B cell (primary cell): ENCODE data around the gene OR10G8. TPM values are rescaled to one million over a fixed set of nuclear protein-coding genes. Genes with fewer than 3 reads are reported as not detected.

Experiments used
- ATAC-seq: fragments of 200-7000 bp; cut with Tn5 transposase; one replicate; pipeline ENCODE4 v1.10.0; 2021; ENCODE audit warnings: low read depth, mild to moderate bottlenecking, moderate number of reproducible peaks, moderate library complexity
- CTCF ChIA-PET: fragments of 350-600 bp; sonication (Branson Sonifier 250); formaldehyde crosslinking; loops from one replicate; lab custom pipeline; 2021; ENCODE audit warnings: antibody characterized with exemption, inconsistent platforms; lab: Charles Lee
- POLR2A ChIA-PET: fragments of 350-600 bp; sonication (Branson Sonifier 250); formaldehyde crosslinking; loops from one replicate; lab custom pipeline; 2021; ENCODE audit warnings: antibody characterized with exemption; lab: Charles Lee
- DNase-seq: peaks from one replicate; pipeline ENCODE4 v3.0.0; 2013
- H2AFZ ChIP-seq: 2 replicates; pipeline ENCODE4 v1.6.1; 2012; ENCODE audit warnings: mild to moderate bottlenecking, low read depth, low read length; ENCODE audit not compliant: insufficient read depth, poor library complexity, severe bottlenecking
- H3K27ac ChIP-seq, 2 donors: 1 replicate in 1 of 2; 2 replicates in 1 of 2; pipeline ENCODE4 v1.5.1; 2012 to 2013; ENCODE audit warnings: low read length in 2 of 2, mild to moderate bottlenecking in 2 of 2, moderate library complexity in 1 of 2
- H3K27me3 ChIP-seq, 4 experiments: fragments of 200-600 bp in 1 of 4; sonication (generic) in 1 of 4; replicated peaks in 1 of 4; 1 replicate in 2 of 4; 2 replicates in 2 of 4; pipeline versions ENCODE4 v1.6.1 to v1.7.0; 2013 to 2016; ENCODE audit warnings: low read length in 3 of 4, mild to moderate bottlenecking in 2 of 4, mixed read lengths in 1 of 4, moderate library complexity in 1 of 4; ENCODE audit not compliant: insufficient read depth in 4 of 4, control insufficient read depth in 3 of 4; ENCODE audit errors: control extremely low read depth in 1 of 4
- H3K36me3 ChIP-seq, 2 experiments: replicated peaks in 1 of 2; 1 replicate in 1 of 2; 2 replicates in 1 of 2; pipeline versions ENCODE4 v1.6.1 to v1.7.1; 2013; ENCODE audit warnings: low read length in 1 of 2; ENCODE audit not compliant: insufficient read depth in 2 of 2, control insufficient read depth in 1 of 2; ENCODE audit errors: control extremely low read depth in 1 of 2, extremely low read depth in 1 of 2
- H3K4me1 ChIP-seq, 2 donors: fragments of 200-600 bp in 1 of 2; sonication (generic) in 1 of 2; 1 replicate in 1 of 2; 2 replicates in 1 of 2; pipeline versions ENCODE4 v1.5.1 to v1.6.1; 2013 to 2017; ENCODE audit warnings: low read length in 2 of 2; ENCODE audit not compliant: control insufficient read depth in 2 of 2, insufficient read depth in 2 of 2
- H3K4me2 ChIP-seq: replicated peaks from 2 replicates; pipeline ENCODE3; 2012; ENCODE audit warnings: mild to moderate bottlenecking, low read depth, low read length; ENCODE audit not compliant: poor library complexity, severe bottlenecking
- H3K4me3 ChIP-seq, 5 experiments: fragments of 200-600 bp in 1 of 5; sonication (generic) in 1 of 5; 1 replicate in 3 of 5; 2 replicates in 2 of 5; pipeline versions ENCODE4 v1.5.1 to v1.7.0; 2011 to 2016; ENCODE audit warnings: low read length in 4 of 5, mild to moderate bottlenecking in 4 of 5, low read depth in 2 of 5, control low read depth in 1 of 5, moderate library complexity in 1 of 5; ENCODE audit not compliant: insufficient read depth in 1 of 5; ENCODE audit errors: control extremely low read depth in 1 of 5, extremely low read depth in 1 of 5
- H3K79me2 ChIP-seq: fragments of 200-600 bp; sonication (generic); one replicate; pipeline ENCODE4 v1.6.0; 2016; ENCODE audit warnings: low read length; ENCODE audit not compliant: control insufficient read depth, insufficient read depth
- H3K9ac ChIP-seq: fragments of 200-600 bp; sonication (generic); 2 replicates; pipeline ENCODE4 v1.6.1; 2017; ENCODE audit warnings: mild to moderate bottlenecking, low read length, moderate library complexity
- H3K9me3 ChIP-seq, 3 donors: one replicate each; pipeline versions ENCODE4 v1.6.1 to v1.7.1; 2013; ENCODE audit warnings: low read length in 2 of 3; ENCODE audit not compliant: control insufficient read depth in 2 of 3, insufficient read depth in 1 of 3; ENCODE audit errors: control extremely low read depth in 1 of 3
- H4K20me1 ChIP-seq: 2 replicates; pipeline ENCODE4 v1.6.0; 2012; ENCODE audit warnings: mild to moderate bottlenecking, low read length; ENCODE audit not compliant: insufficient read depth, control insufficient read depth, poor library complexity, severe bottlenecking
- H3K27ac Mint-ChIP-seq: one replicate; pipeline ENCODE4 v1.8.0; 2021; ENCODE audit warnings: mixed read lengths
- H3K27me3 Mint-ChIP-seq: one replicate; pipeline ENCODE4 v1.8.0; 2021; ENCODE audit warnings: mixed read lengths
- H3K4me1 Mint-ChIP-seq: one replicate; pipeline ENCODE4 v1.8.0; 2021; ENCODE audit warnings: mixed read lengths
- H3K4me3 Mint-ChIP-seq: one replicate; pipeline ENCODE4 v1.8.0; 2021; ENCODE audit warnings: mixed read lengths
- H3K9me3 Mint-ChIP-seq: one replicate; pipeline ENCODE4 v1.8.0; 2022; ENCODE audit warnings: mixed read lengths; ENCODE audit not compliant: insufficient read depth
- CTCF ChIP-seq: fragments of 200-600 bp; IDR thresholded peaks from one replicate; pipeline ENCODE4 v1.8.0; 2022; ENCODE audit warnings: antibody characterized with exemption, mild to moderate bottlenecking
- EZH2 ChIP-seq: IDR thresholded peaks from 2 replicates; pipeline ENCODE4 v1.6.1; 2012; ENCODE audit warnings: borderline replicate concordance, low read depth, mild to moderate bottlenecking, moderate library complexity, low read length; ENCODE audit not compliant: insufficient read depth, poor library complexity, severe bottlenecking
- WGBS: methylation state at CpG from one replicate; pipeline ENCODE4 v1.1.5; 2013; ENCODE audit warnings: missing lambda C conversion rate; ENCODE audit not compliant: insufficient coverage; 5-methylcytosine and 5-hydroxymethylcytosine counted together
- intact Hi-C: fragments of 100-400 bp; cut with micrococcal nuclease; formaldehyde crosslinking; loops from one replicate; pipeline ENCODE4 v1.10.0; 2022
- polyA plus RNA-seq: library from polyadenylated mRNA; depleted of rRNA; stranded (reverse); fragments of >200 nt; gene quantifications from 2 replicates; pipeline ENCODE4 v1.2.3, GENCODE V29; 2012
- total RNA-seq, 2 donors: library from RNA; stranded (reverse); fragments of 120-200 nt in 1 of 2; gene quantifications; 1 replicate in 1 of 2; 2 replicates in 1 of 2; pipeline versions ENCODE4 v1.2.3 to v1.2.4, GENCODE V29; 2013 to 2022

Gene OR10G8
- total and polyA plus RNA-seq, 2 donors (not counting 1 experiment from before 2014, with no cell fraction given) = not detected

- no peak overlapping the region for H3K27ac ChIP-seq
- CTCF ChIA-PET = no interaction called here
- ATAC-seq (no peak), DNase-seq (no peak)
- Mint-ChIP-seq H3K9me3 (no peaks in the 10 kb centered on the region), H3K27ac (no peak overlapping the region), H3K4me3 (no peak overlapping the region), H3K27me3 (peaks cover 3% of the 10 kb centered on the region), H3K4me1 (no peaks in the 10 kb centered on the region)
- H3K9ac ChIP-seq = no peak overlapping the region
- POLR2A ChIA-PET = no interaction called here
- TF ChIP-seq CTCF (no peak), EZH2 (no peak)
- H3K27me3 ChIP-seq = peaks cover 0 to 2% (median 0%) of the 10 kb centered on the region in 4 experiments
- no CpG with 5 or more reads among the region's 1 CpG for WGBS
- intact Hi-C loops = no loop called here
- no peaks in the 10 kb centered on the region for H4K20me1 ChIP-seq
- no peaks in the 10 kb centered on the region for H3K79me2 ChIP-seq
- no peaks in the 10 kb centered on the region for H3K9me3 ChIP-seq
- no peaks in the 10 kb centered on the region for H3K4me1 ChIP-seq
- H3K4me2 ChIP-seq = no peak overlapping the region
- no peak overlapping the region for H2AFZ ChIP-seq
- H3K4me3 ChIP-seq = no peak overlapping the region
- H3K36me3 ChIP-seq = no peaks in the 10 kb centered on the region
Observed at GRCh38 chr11:124050748-124051147, 24.1 kb downstream of the OR10G8 start.

GRCh38 chr11:124052966-124053365 is 26.4 kb downstream of the OR10G8 start:
- ATAC-seq = no peak
- H3K27ac Mint-ChIP-seq = no peak overlapping the region
- POLR2A ChIA-PET = no interaction called here

More at GRCh38 chr11:124052966-124053365, 26.4 kb downstream of the OR10G8 start:
- no peaks in the 10 kb centered on the region for H3K9me3 Mint-ChIP-seq
- TF ChIP-seq CTCF = no peak
- no peak for TF ChIP-seq EZH2
- Histone ChIP-seq H3K4me1 (no peaks in the 10 kb centered on the region), H3K27ac (no peak overlapping the region), H3K36me3 (no peaks in the 10 kb centered on the region), H2AFZ (no peak overlapping the region), H3K9me3 (no peaks in the 10 kb centered on the region), H3K9ac (no peak overlapping the region), H3K4me2 (no peak overlapping the region), H3K27me3 (no peaks in the 10 kb centered on the region), H3K79me2 (no peaks in the 10 kb centered on the region), H4K20me1 (no peaks in the 10 kb centered on the region), H3K4me3 (no peak overlapping the region)
- intact Hi-C loops = no loop called here
- DNase-seq = no peak
- no peaks in the 10 kb centered on the region for H3K4me1 Mint-ChIP-seq
- CTCF ChIA-PET = no interaction called here
- WGBS = 82% methylated on average over 2 of the region's 3 CpGs
- H3K27me3 Mint-ChIP-seq = peaks cover 3% of the 10 kb centered on the region
- H3K4me3 Mint-ChIP-seq = no peak overlapping the region
